DLD1 (cell line): ENCODE data around the gene GJB5.

Experiments used
- in situ Hi-C: cut with HindIII; loops from 2 replicates; pipeline ENCODE4 v1.10.0; 2017; ENCODE audit warnings: low sequenced_read_pairs

Gene GJB5

DNA sequence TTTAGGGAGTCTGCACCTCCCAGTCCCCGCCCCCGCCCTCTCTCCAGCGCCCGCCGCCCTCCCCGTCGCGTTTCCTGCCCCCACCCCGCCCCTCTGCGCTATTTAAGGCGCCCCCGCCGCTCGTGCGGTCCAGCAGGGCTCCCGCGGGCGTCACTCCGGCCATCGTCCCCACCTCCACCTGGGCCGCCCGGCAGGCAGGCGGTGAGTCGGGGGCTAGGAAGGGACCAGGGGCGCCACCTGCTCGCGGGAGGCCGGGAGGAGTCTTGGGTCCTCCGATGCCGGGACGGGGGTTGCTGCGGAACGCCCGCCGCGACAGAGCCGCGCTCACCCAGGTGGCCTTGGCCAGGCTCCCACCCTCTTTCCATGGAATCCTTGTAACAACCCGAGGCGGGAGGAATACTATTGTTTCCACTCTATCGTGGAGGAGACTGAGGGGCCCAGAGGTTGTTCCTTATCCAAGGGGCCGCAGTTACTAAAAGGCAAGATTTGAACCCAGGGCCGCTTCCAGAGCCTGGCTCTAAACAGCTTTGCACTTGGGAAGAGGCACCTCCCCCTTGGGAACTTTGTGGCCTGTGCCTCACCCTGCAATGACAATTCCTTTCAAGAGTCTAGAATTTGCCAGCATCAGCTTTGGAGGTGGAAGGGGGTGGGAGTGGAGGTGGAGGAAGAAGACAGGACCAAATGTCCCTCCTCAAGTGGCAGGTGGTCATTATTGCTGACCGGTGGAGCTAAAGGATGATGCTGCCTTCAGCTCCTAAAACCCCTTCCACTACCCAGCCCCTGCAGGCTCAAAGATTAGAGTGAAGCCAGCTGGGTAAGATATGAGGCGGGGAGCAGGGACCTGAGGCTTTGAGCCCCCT, 38.3 kb downstream of the GJB5 start, which contains the start of gene GJA4:
GJA4 (plus strand) TSS at position 132 of the 860 bp plus-strand sequence. CDS start 1,215 bp downstream, outside the sequence.
- in situ Hi-C loops = no loop called here

GRCh38 chr1:34794001-34794789, 39.3 kb downstream of the GJB5 start:
- in situ Hi-C loops = no loop called here

DNA sequence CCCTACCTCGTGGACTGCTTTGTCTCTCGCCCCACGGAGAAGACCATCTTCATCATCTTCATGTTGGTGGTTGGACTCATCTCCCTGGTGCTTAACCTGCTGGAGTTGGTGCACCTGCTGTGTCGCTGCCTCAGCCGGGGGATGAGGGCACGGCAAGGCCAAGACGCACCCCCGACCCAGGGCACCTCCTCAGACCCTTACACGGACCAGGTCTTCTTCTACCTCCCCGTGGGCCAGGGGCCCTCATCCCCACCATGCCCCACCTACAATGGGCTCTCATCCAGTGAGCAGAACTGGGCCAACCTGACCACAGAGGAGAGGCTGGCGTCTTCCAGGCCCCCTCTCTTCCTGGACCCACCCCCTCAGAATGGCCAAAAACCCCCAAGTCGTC, 39.9 kb downstream of the GJB5 start:
- in situ Hi-C loops = no loop called here

DNA sequence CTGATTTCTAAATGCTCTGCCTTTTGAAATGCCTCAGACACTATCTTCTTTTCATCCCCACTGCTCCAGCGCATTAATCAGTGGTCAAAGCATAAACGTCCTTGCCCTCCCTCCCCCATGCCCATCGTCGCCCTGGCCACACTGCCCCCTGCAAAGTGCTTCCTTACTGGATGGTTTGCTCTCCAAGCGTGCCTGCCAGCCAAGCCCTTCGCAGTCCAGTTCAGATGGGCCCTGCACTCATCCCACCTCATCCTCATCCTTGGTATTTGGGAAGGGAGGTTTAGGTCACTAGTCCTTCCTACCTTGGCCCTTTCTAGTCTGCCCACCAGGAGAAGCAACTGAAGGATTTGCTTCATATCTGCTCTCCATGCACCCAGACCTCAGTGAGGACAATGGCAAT, 41.1 kb downstream of the GJB5 start:
- in situ Hi-C loops = no loop called here

DNA sequence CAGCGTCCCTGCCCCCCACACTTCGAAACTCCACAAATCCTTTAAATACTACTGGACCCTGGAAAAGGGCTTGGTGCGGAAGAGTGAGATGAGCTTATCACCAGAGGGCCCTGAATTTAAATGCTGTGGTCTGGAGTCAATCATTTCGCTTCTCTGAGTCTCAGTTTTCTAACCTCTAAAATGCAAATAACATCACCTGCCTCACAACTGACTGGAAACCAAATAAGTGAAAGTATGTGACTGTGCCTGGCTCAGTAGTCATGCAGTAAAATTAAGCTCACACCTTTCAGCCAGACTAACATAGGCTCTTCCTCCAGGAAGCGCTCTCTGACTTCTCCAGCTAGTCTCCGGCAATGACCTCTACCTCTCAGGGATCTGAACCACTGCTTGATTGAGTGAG, 42.1 kb downstream of the GJB5 start:
- in situ Hi-C loops = no loop called here

DNA sequence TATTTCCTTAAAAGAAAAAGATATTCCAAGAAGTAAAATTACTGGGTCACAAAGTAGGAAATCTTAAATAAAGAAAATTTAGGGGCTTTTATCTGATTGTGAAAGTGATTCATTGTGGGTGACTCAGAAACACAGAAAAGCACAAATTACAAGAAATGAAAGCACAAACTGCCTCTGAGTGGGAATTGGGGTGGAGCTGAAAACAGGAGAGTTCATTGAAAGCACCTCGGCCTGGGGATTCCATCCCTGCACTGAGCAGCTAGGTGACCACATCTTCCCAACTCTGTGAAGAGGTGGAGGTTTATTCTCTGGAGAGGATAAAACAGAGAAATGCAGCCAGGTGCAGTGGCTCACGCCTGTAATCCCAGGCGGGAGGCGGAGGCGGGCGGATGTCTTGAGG, 45.4 kb downstream of the GJB5 start:
- in situ Hi-C loops = no loop called here

DNA sequence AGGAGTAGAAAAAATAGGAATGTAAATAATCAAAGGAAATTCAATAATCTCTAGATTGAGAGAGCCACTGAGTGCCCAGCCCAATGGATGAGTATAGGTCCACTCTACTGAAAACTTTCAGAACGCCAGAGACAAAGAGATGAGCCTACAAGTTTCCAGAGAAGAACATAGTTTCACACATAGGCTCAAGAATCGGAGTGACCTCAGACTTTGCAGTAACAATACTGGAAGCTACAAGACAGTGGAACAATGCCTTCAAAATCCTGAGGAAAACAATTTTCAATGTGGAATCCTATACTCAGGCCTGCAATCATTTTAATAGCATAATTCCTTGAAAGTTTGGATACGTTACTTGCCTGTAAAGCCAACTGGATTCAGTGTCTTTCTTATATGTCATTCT, 48.9 kb downstream of the GJB5 start:
- in situ Hi-C loops = no loop called here

- in situ Hi-C loops = no loop called here
Measured at GRCh38 chr1:34806396-34806795, 51.5 kb downstream of the GJB5 start.
